T-helper 9 cell (primary cell): ENCODE measurements around the gene EPS8.

ENCODE experiments used
- DNase-seq: peaks from one replicate; pipeline ENCODE4 v3.0.0-alpha.2; 2020

Gene EPS8

GRCh38 chr12:15688202-15688736, 100.9 kb downstream of the EPS8 start:
- DNase-seq = no peak

GRCh38 chr12:15687583-15687982, 101.6 kb downstream of the EPS8 start:
- DNase-seq = no peak

- no peak for DNase-seq
Observed at GRCh38 chr12:15684896-15685658, 104.1 kb downstream of the EPS8 start.

- no peak for DNase-seq
Observed at GRCh38 chr12:15682826-15683225, 106.4 kb downstream of the EPS8 start.

GRCh38 chr12:15679151-15679550, 110.0 kb downstream of the EPS8 start:
- DNase-seq = no peak

- no peak for DNase-seq
Observed at GRCh38 chr12:15677726-15678201, 111.4 kb downstream of the EPS8 start.

- DNase-seq = no peak
Observed at GRCh38 chr12:15677228-15677627, 112.0 kb downstream of the EPS8 start.

GRCh38 chr12:15672671-15673270, 116.4 kb downstream of the EPS8 start:
- DNase-seq = no peak

- DNase-seq = no peak
Observed at GRCh38 chr12:15670756-15671155, 118.4 kb downstream of the EPS8 start.

- no peak for DNase-seq
Observed at GRCh38 chr12:15669256-15669948, 119.8 kb downstream of the EPS8 start.

- DNase-seq = no peak
Observed at GRCh38 chr12:15664491-15664890, 124.7 kb downstream of the EPS8 start.

GRCh38 chr12:15662983-15663659, 126.1 kb downstream of the EPS8 start:
- no peak for DNase-seq

- DNase-seq = no peak
Observed at GRCh38 chr12:15662303-15662980, 126.7 kb downstream of the EPS8 start.

- DNase-seq = no peak
Observed at GRCh38 chr12:15651371-15651770, 137.8 kb downstream of the EPS8 start.

GRCh38 chr12:15650399-15651128, 138.6 kb downstream of the EPS8 start:
- DNase-seq = no peak

GRCh38 chr12:15649347-15649746, 139.8 kb downstream of the EPS8 start:
- no peak for DNase-seq

GRCh38 chr12:15648558-15648957, 140.6 kb downstream of the EPS8 start:
- DNase-seq = no peak

GRCh38 chr12:15646581-15646980, 142.6 kb downstream of the EPS8 start:
- DNase-seq = no peak

GRCh38 chr12:15644700-15645099, 144.5 kb downstream of the EPS8 start:
- no peak for DNase-seq

GRCh38 chr12:15638231-15638630, 151.0 kb downstream of the EPS8 start:
- no peak for DNase-seq

- DNase-seq = no peak
Observed at GRCh38 chr12:15636060-15636890, 152.9 kb downstream of the EPS8 start.
